CD4-positive, alpha-beta T cell (primary cell): Measurements from ENCODE around the gene GLIPR2. TPM values are rescaled to one million over a fixed set of nuclear protein-coding genes. Genes with fewer than 3 reads are reported as not detected.

Source experiments
- ATAC-seq: fragments of 200-7000 bp; cut with Tn5 transposase; one replicate; pipeline ENCODE4 v1.10.0; 2022; ENCODE audit warnings: mild to moderate bottlenecking; ENCODE audit not compliant: poor library complexity
- CTCF ChIA-PET: fragments of 350-600 bp; sonication (Branson Sonifier 250); formaldehyde crosslinking; loops from one replicate; lab custom pipeline; 2021; ENCODE audit warnings: antibody characterized with exemption, inconsistent platforms; lab: Charles Lee
- POLR2A ChIA-PET: fragments of 350-600 bp; sonication (Branson Sonifier 250); formaldehyde crosslinking; loops from one replicate; lab custom pipeline; 2021; ENCODE audit warnings: antibody characterized with exemption, inconsistent platforms; lab: Charles Lee
- DNase-seq, 14 experiments: peaks; one replicate each; pipeline ENCODE4 v3.0.0-alpha.2; 2013 to 2020; ENCODE audit warnings: mixed read lengths in 2 of 14
- H3K27ac ChIP-seq, 2 donors: one replicate each; pipeline versions ENCODE4 v1.5.1 to v1.7.0; 2013; ENCODE audit warnings: low read length in 2 of 2, low read depth in 1 of 2, mild to moderate bottlenecking in 1 of 2
- H3K27me3 ChIP-seq, 2 experiments: 1 replicate in 1 of 2; 2 replicates in 1 of 2; pipeline versions ENCODE4 v1.6.1 to v1.7.0; 2013; ENCODE audit warnings: low read length in 2 of 2, control low read depth in 1 of 2, mild to moderate bottlenecking in 1 of 2, moderate library complexity in 1 of 2; ENCODE audit not compliant: insufficient read depth in 2 of 2, control insufficient read depth in 1 of 2
- H3K36me3 ChIP-seq: one replicate; pipeline ENCODE4 v1.6.1; 2013; ENCODE audit warnings: low read length, control low read depth; ENCODE audit not compliant: insufficient read depth
- H3K4me1 ChIP-seq: one replicate; pipeline ENCODE4 v1.6.1; 2013; ENCODE audit warnings: low read length, control low read depth; ENCODE audit not compliant: insufficient read depth
- H3K4me3 ChIP-seq: one replicate; pipeline ENCODE4 v1.5.1; 2013; ENCODE audit warnings: mild to moderate bottlenecking, low read length, moderate library complexity
- H3K9me3 ChIP-seq, 2 experiments: 1 replicate in 1 of 2; 2 replicates in 1 of 2; pipeline versions ENCODE4 v1.6.1 to v1.7.0; 2013; ENCODE audit warnings: low read length in 2 of 2, mild to moderate bottlenecking in 2 of 2, control low read depth in 1 of 2, moderate library complexity in 1 of 2; ENCODE audit not compliant: control insufficient read depth in 1 of 2, insufficient read depth in 1 of 2
- H3K27ac Mint-ChIP-seq: one replicate; pipeline ENCODE4 v1.8.0; 2020; ENCODE audit warnings: mixed read lengths
- H3K27me3 Mint-ChIP-seq: one replicate; pipeline ENCODE4 v1.8.0; 2021; ENCODE audit warnings: mixed read lengths
- H3K36me3 Mint-ChIP-seq: one replicate; pipeline ENCODE4 v1.8.0; 2021; ENCODE audit warnings: low read depth, mixed read lengths
- H3K4me1 Mint-ChIP-seq: one replicate; pipeline ENCODE4 v1.8.0; 2021; ENCODE audit warnings: low read depth, mixed read lengths
- H3K4me3 Mint-ChIP-seq: one replicate; pipeline ENCODE4 v1.8.0; 2020; ENCODE audit warnings: mild to moderate bottlenecking, mixed read lengths
- H3K9me3 Mint-ChIP-seq: one replicate; pipeline ENCODE4 v1.8.0; 2020; ENCODE audit warnings: mixed read lengths
- intact Hi-C, 2 experiments: fragments of 100-400 bp; cut with DNase I in 1 of 2; cut with micrococcal nuclease in 1 of 2; formaldehyde crosslinking; loops; one replicate each; pipeline versions ENCODE4 v1.15.1 to v1.9.0; 2023 to 2025; cut with DNase I, micrococcal nuclease
- total RNA-seq, 174 experiments: library from RNA in 2 of 174; stranded (reverse) in 2 of 174; gene quantifications; one replicate each; pipeline ENCODE4 v1.2.3 and lab custom pipeline; 2021 to 2026
- TF ChIP-seq, protein P1 (sequence below): fragments of 200-600 bp; IDR thresholded peaks from one replicate; pipeline ENCODE4 v1.8.0; 2022; ENCODE audit warnings: antibody characterized with exemption, mild to moderate bottlenecking

The GLIPR2 gene
- total RNA-seq, 2 experiments from 2014 or later, result 13.6 to 13.7 TPM

- H3K4me3 ChIP-seq, result no peak overlapping the region
- Mint-ChIP-seq H3K27ac (no peak overlapping the region), H3K4me3 (no peak overlapping the region), H3K4me1 (no peaks in the 10 kb centered on the region), H3K9me3 (no peaks in the 10 kb centered on the region), H3K27me3 (no peaks in the 10 kb centered on the region), H3K36me3 (peaks cover 38% of the 10 kb centered on the region)
- DNase-seq (no peak), ATAC-seq (no peak)
- CTCF ChIA-PET, result no interaction called here
- H3K9me3 ChIP-seq, result no peaks in the 10 kb centered on the region
- H3K27ac ChIP-seq, result no peak overlapping the region
- POLR2A ChIA-PET, result no interaction called here
- H3K36me3 ChIP-seq, result peaks cover 14% of the 10 kb centered on the region
- intact Hi-C loops, result no loop called here
- TF ChIP-seq, protein P1, sequence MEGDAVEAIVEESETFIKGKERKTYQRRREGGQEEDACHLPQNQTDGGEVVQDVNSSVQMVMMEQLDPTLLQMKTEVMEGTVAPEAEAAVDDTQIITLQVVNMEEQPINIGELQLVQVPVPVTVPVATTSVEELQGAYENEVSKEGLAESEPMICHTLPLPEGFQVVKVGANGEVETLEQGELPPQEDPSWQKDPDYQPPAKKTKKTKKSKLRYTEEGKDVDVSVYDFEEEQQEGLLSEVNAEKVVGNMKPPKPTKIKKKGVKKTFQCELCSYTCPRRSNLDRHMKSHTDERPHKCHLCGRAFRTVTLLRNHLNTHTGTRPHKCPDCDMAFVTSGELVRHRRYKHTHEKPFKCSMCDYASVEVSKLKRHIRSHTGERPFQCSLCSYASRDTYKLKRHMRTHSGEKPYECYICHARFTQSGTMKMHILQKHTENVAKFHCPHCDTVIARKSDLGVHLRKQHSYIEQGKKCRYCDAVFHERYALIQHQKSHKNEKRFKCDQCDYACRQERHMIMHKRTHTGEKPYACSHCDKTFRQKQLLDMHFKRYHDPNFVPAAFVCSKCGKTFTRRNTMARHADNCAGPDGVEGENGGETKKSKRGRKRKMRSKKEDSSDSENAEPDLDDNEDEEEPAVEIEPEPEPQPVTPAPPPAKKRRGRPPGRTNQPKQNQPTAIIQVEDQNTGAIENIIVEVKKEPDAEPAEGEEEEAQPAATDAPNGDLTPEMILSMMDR, result no peak
- no peaks in the 10 kb centered on the region for H3K27me3 ChIP-seq
- H3K4me1 ChIP-seq, result no peaks in the 10 kb centered on the region
These were observed 19.9 kb upstream of the GLIPR2 start for GRCh38 chr9:36116593-36116992.

GRCh38 chr9:36118201-36118600 lies 18.3 kb upstream of the GLIPR2 start:
- TF ChIP-seq, protein P1, result no peak
- DNase-seq (no peak), ATAC-seq (no peak)
- H3K36me3 Mint-ChIP-seq, result peaks cover 47% of the 10 kb centered on the region
- no peaks in the 10 kb centered on the region for H3K27me3 Mint-ChIP-seq
- no peak overlapping the region for H3K27ac Mint-ChIP-seq
- intact Hi-C loops, result no loop called here
- Histone ChIP-seq H3K27me3 (no peaks in the 10 kb centered on the region), H3K36me3 (peaks cover 19% of the 10 kb centered on the region), H3K4me3 (no peak overlapping the region), H3K4me1 (no peaks in the 10 kb centered on the region), H3K27ac (no peak overlapping the region), H3K9me3 (no peaks in the 10 kb centered on the region)
- no peaks in the 10 kb centered on the region for H3K4me1 Mint-ChIP-seq
- H3K4me3 Mint-ChIP-seq, result no peak overlapping the region
- ChIA-PET POLR2A (no interaction called here), CTCF (interaction anchor here (1.7 kb wide), 1 partner anchor 48 kb away, joined by 5 read pairs; no protein-coding TSS in a partner anchor)
- no peaks in the 10 kb centered on the region for H3K9me3 Mint-ChIP-seq

DNA sequence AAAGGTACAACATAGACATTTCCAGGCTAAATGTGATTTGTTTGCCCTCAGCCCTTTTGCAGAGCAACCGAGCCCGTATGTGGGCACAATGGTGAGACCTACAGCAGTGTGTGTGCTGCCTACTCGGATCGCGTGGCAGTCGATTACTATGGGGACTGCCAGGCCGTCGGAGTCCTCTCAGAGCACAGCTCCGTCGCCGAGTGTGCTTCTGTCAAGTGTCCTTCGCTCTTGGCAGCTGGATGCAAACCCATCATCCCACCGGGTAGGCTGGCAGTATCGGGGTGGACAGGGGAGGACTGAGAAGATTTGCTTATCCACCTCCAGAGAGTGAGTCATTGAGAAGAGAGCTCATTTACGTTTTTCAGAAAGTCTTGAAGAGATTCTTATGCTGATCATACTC lies 17.8 kb upstream of the GLIPR2 start:
- H3K27me3 Mint-ChIP-seq, result no peaks in the 10 kb centered on the region
- TF ChIP-seq, protein P1, result no peak
- Histone ChIP-seq H3K27me3 (no peaks in the 10 kb centered on the region), H3K36me3 (peaks cover 19% of the 10 kb centered on the region), H3K4me1 (no peaks in the 10 kb centered on the region), H3K9me3 (no peaks in the 10 kb centered on the region), H3K27ac (no peak overlapping the region), H3K4me3 (no peak overlapping the region)
- ATAC-seq (no peak), DNase-seq (no peak)
- ChIA-PET CTCF (interaction anchor here (1.7 kb wide), 1 partner anchor 48 kb away, joined by 5 read pairs; no protein-coding TSS in a partner anchor), POLR2A (no interaction called here)
- H3K9me3 Mint-ChIP-seq, result no peaks in the 10 kb centered on the region
- peaks cover 48% of the 10 kb centered on the region for H3K36me3 Mint-ChIP-seq
- H3K4me1 Mint-ChIP-seq, result no peaks in the 10 kb centered on the region
- intact Hi-C loops, result no loop called here
- no peak overlapping the region for H3K27ac Mint-ChIP-seq
- no peak overlapping the region for H3K4me3 Mint-ChIP-seq
